CD14-positive monocyte (primary cell): ENCODE data around the gene MEGF9. TPM values are rescaled to one million over a fixed set of nuclear protein-coding genes. Genes with fewer than 3 reads are reported as not detected.

ENCODE experiments used
- DNase-seq, 3 donors: peaks; one replicate each; pipeline ENCODE4 v3.0.0-alpha.2; 2011 to 2022
- H2AFZ ChIP-seq: 2 replicates; pipeline ENCODE4 v1.6.0; 2012; ENCODE audit warnings: mild to moderate bottlenecking, low read depth, low read length, inconsistent platforms; ENCODE audit not compliant: insufficient read depth, poor library complexity, severe bottlenecking
- H3K27ac ChIP-seq, 2 donors: 1 replicate in 1 of 2; 2 replicates in 1 of 2; pipeline ENCODE4 v1.5.1; 2012 to 2013; ENCODE audit warnings: low read length in 2 of 2, control low read depth in 1 of 2, inconsistent platforms in 1 of 2, low read depth in 1 of 2, mild to moderate bottlenecking in 1 of 2
- H3K27me3 ChIP-seq, 2 donors: one replicate each; pipeline versions ENCODE4 v1.6.0 to v1.6.1; 2011 to 2013; ENCODE audit warnings: low read length in 2 of 2; ENCODE audit not compliant: control insufficient read depth in 2 of 2, insufficient read depth in 2 of 2
- H3K36me3 ChIP-seq, 2 donors: replicated peaks in 1 of 2; 1 replicate in 1 of 2; 2 replicates in 1 of 2; pipeline versions ENCODE4 v1.5.1 to v1.6.1; 2012 to 2013; ENCODE audit warnings: low read length in 2 of 2, control low read depth in 1 of 2, inconsistent platforms in 1 of 2, mild to moderate bottlenecking in 1 of 2; ENCODE audit not compliant: insufficient read depth in 2 of 2, control insufficient read depth in 1 of 2
- H3K4me1 ChIP-seq, 2 donors: 1 replicate in 1 of 2; 2 replicates in 1 of 2; pipeline versions ENCODE4 v1.5.1 to v1.6.1; 2012 to 2013; ENCODE audit warnings: low read length in 2 of 2, control low read depth in 1 of 2, inconsistent platforms in 1 of 2, mild to moderate bottlenecking in 1 of 2, moderate library complexity in 1 of 2; ENCODE audit not compliant: insufficient read depth in 2 of 2, control insufficient read depth in 1 of 2
- H3K4me2 ChIP-seq: replicated peaks from 2 replicates; pipeline ENCODE3; 2012; ENCODE audit warnings: low read length, moderate library complexity, mild to moderate bottlenecking; ENCODE audit not compliant: poor library complexity, severe bottlenecking; ENCODE audit errors: extremely low read depth
- H3K4me3 ChIP-seq, 3 experiments: fragments of 200-600 bp in 1 of 3; sonication (generic) in 1 of 3; replicated peaks in 1 of 3; 1 replicate in 2 of 3; 2 replicates in 1 of 3; pipeline ENCODE4 v1.5.1; 2011 to 2013; ENCODE audit warnings: low read length in 3 of 3, mild to moderate bottlenecking in 3 of 3, control low read depth in 2 of 3, low read depth in 2 of 3, inconsistent platforms in 1 of 3, moderate library complexity in 1 of 3
- H3K79me2 ChIP-seq: 2 replicates; pipeline ENCODE4 v1.6.0; 2012; ENCODE audit warnings: mild to moderate bottlenecking, control low read depth, inconsistent platforms, low read length, moderate library complexity; ENCODE audit not compliant: insufficient read depth
- H3K9ac ChIP-seq: 2 replicates; pipeline ENCODE4 v1.6.0; 2017; ENCODE audit warnings: low read length, mild to moderate bottlenecking; ENCODE audit not compliant: insufficient read depth, poor library complexity, severe bottlenecking
- H3K9me3 ChIP-seq, 2 donors: replicated peaks in 1 of 2; 1 replicate in 1 of 2; 2 replicates in 1 of 2; pipeline versions ENCODE4 v1.5.1 to v1.6.1; 2012 to 2013; ENCODE audit warnings: low read length in 2 of 2, control low read depth in 1 of 2; ENCODE audit not compliant: control insufficient read depth in 1 of 2, insufficient read depth in 1 of 2
- H4K20me1 ChIP-seq: 2 replicates; pipeline ENCODE4 v1.6.0; 2012; ENCODE audit warnings: mild to moderate bottlenecking, low read length, control low read depth, moderate library complexity; ENCODE audit not compliant: insufficient read depth
- H3K27ac Mint-ChIP-seq, 7 donors: one replicate each; pipeline ENCODE4 v1.8.0; 2020; ENCODE audit warnings: mild to moderate bottlenecking in 7 of 7, mixed read lengths in 7 of 7, moderate library complexity in 6 of 7, inconsistent platforms in 2 of 7
- H3K27me3 Mint-ChIP-seq, 3 donors: one replicate each; pipeline ENCODE4 v1.8.0; 2021 to 2022; ENCODE audit warnings: low read depth in 3 of 3, mild to moderate bottlenecking in 3 of 3, mixed read lengths in 3 of 3, moderate library complexity in 3 of 3, inconsistent platforms in 1 of 3
- H3K36me3 Mint-ChIP-seq, 2 donors: one replicate each; pipeline ENCODE4 v1.8.0; 2020; ENCODE audit warnings: mixed read lengths in 2 of 2, inconsistent platforms in 1 of 2, mild to moderate bottlenecking in 1 of 2
- H3K4me1 Mint-ChIP-seq: one replicate; pipeline ENCODE4 v1.8.0; 2020; ENCODE audit warnings: mild to moderate bottlenecking, mixed read lengths
- H3K4me3 Mint-ChIP-seq, 2 donors: one replicate each; pipeline ENCODE4 v1.8.0; 2020; ENCODE audit warnings: mild to moderate bottlenecking in 2 of 2, mixed read lengths in 2 of 2, moderate library complexity in 1 of 2
- H3K9me3 Mint-ChIP-seq, 7 donors: one replicate each; pipeline ENCODE4 v1.8.0; 2020 to 2022; ENCODE audit warnings: mixed read lengths in 7 of 7, mild to moderate bottlenecking in 6 of 7, moderate library complexity in 6 of 7, inconsistent platforms in 2 of 7
- WGBS: methylation state at CpG from one replicate; pipeline ENCODE4 v1.1.5; 2013; ENCODE audit warnings: missing lambda C conversion rate; ENCODE audit not compliant: insufficient coverage; 5-methylcytosine and 5-hydroxymethylcytosine counted together
- intact Hi-C, 2 donors: fragments of 100-400 bp; cut with micrococcal nuclease; formaldehyde crosslinking; loops; one replicate each; pipeline versions ENCODE4 v1.15.0 to v1.15.1; 2023
- polyA plus RNA-seq, 3 donors: library from polyadenylated mRNA; depleted of rRNA in 1 of 3; unstranded in 2 of 3; stranded (reverse) in 1 of 3; fragments of 300-500 nt in 2 of 3; fragments of >200 nt in 1 of 3; fragmentation: Illumina TruSeq in 2 of 3; gene quantifications; 1 replicate in 2 of 3; 2 replicates in 1 of 3; pipeline ENCODE4 v1.2.3, GENCODE V29; 2012 to 2021
- TF ChIP-seq, protein P1 (sequence below): fragments of 200-600 bp; IDR thresholded peaks from one replicate; pipeline ENCODE4 v1.8.0; 2022; ENCODE audit warnings: antibody characterized with exemption, mild to moderate bottlenecking

The MEGF9 gene
- polyA plus RNA-seq, 3 donors, result 45.0 to 92.8 (median 89.7) TPM

DNA sequence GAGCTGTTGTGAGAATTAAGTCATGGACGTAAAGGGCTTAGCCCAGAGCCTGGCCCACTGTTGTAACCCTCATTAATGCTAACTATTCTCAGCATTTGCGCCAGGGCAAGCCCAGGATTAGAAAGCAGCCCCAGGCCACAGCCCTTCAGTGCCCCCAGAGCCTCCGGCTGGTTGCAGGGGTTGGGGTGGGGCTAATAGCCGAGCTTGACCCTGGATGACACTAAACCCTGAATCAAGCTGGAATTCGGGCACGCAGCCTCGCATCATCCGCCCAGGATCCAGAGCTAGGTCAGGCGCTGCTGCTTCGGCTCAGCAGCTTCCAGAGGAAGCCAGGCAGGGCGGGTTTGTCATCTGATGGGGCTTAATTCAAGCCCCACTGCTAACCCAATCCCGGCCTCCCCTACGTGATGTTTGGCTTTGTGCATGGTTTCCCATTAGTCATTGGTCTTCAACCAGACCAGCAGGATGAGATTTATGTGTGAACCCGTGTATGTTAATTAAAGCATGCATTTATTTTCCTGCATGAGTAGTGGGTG lies 1.2 kb upstream of the MEGF9 start:
- Histone ChIP-seq H3K79me2 (peaks cover 57% of the 10 kb centered on the region), H3K9ac (peak overlapping the region; percentile 89), H3K4me2 (peak overlapping the region; percentile 97), H3K4me3 (peak overlapping the region; percentile 65 to 99 (median 87)), H3K27me3 (no peaks in the 10 kb centered on the region), H3K4me1 (peaks cover 23 to 42% of the 10 kb centered on the region in 2 donors), H3K27ac (peak overlapping the region; percentile 45 to 91), H3K9me3 (no peaks in the 10 kb centered on the region), H4K20me1 (peaks cover 35% of the 10 kb centered on the region), H3K36me3 (no peaks in the 10 kb centered on the region), H2AFZ (peak overlapping the region; percentile 91)
- Mint-ChIP-seq H3K4me1 (peaks cover 44% of the 10 kb centered on the region), H3K27me3 (no peaks in the 10 kb centered on the region), H3K36me3 (peaks cover 0 to 16% of the 10 kb centered on the region in 2 donors), H3K9me3 (peaks cover 0 to 3% (median 0%) of the 10 kb centered on the region in 7 donors), H3K4me3 (peak overlapping the region; percentile 88 to 97), H3K27ac (peak overlapping the region; percentile 68 to 91 (median 86))
- TF ChIP-seq, protein P1, sequence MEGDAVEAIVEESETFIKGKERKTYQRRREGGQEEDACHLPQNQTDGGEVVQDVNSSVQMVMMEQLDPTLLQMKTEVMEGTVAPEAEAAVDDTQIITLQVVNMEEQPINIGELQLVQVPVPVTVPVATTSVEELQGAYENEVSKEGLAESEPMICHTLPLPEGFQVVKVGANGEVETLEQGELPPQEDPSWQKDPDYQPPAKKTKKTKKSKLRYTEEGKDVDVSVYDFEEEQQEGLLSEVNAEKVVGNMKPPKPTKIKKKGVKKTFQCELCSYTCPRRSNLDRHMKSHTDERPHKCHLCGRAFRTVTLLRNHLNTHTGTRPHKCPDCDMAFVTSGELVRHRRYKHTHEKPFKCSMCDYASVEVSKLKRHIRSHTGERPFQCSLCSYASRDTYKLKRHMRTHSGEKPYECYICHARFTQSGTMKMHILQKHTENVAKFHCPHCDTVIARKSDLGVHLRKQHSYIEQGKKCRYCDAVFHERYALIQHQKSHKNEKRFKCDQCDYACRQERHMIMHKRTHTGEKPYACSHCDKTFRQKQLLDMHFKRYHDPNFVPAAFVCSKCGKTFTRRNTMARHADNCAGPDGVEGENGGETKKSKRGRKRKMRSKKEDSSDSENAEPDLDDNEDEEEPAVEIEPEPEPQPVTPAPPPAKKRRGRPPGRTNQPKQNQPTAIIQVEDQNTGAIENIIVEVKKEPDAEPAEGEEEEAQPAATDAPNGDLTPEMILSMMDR, result no peak
- WGBS, result 66% methylated on average over 11 of the region's 14 CpGs
- intact Hi-C loops, result loop anchor here (2.0 to 10.0 kb wide), 2 partner anchors 19 to 51 kb away; no protein-coding TSS in a partner anchor
- DNase-seq, result peak in 1 of 3 donors; percentile 26

DNA sequence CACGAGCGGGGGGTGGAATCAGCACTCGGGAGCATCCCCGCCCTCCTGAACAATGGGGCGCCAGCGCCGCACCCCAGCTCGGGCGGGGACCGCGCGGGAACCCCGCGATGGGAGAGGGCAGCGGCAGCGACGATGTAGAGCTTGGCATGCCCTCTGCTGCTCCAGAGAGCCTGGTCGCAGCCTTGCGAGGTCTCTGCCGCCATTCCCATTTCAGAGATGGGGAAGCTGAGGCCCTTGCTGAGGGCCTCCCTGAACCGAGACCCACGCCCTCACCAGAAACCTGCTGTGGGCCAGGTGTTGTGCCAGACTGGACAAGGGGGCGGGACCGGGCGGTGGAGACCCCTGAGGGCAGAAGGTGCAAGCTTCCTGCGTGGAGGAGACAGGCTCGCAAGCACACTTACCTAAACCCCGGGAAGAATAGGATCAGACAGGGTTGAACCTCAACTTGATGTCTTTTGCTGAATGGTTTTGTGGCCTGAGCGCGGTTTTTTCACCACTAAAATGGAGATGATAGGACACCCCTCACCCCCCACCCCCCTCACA lies 647 bp upstream of the MEGF9 start:
- peak overlapping the region; percentile 45 to 91 for H3K27ac ChIP-seq
- H3K4me2 ChIP-seq, result peak overlapping the region; percentile 97
- no peaks in the 10 kb centered on the region for H3K27me3 Mint-ChIP-seq
- no peaks in the 10 kb centered on the region for H3K36me3 ChIP-seq
- H2AFZ ChIP-seq, result peak overlapping the region; percentile 91
- H3K36me3 Mint-ChIP-seq, result peaks cover 0 to 19% of the 10 kb centered on the region in 2 donors
- peak overlapping the region; percentile 65 to 99 (median 87) for H3K4me3 ChIP-seq
- peak overlapping the region; percentile 89 for H3K9ac ChIP-seq
- peaks cover 26 to 44% of the 10 kb centered on the region in 2 donors for H3K4me1 ChIP-seq
- peaks cover 40% of the 10 kb centered on the region for H4K20me1 ChIP-seq
- 3% methylated on average over 21 of the region's 30 CpGs for WGBS
- peaks cover 0 to 3% (median 0%) of the 10 kb centered on the region in 7 donors for H3K9me3 Mint-ChIP-seq
- DNase-seq, result no peak
- TF ChIP-seq, protein P1, result no peak
- H3K27ac Mint-ChIP-seq, result peak overlapping the region; percentile 69 to 91 (median 86)
- H3K27me3 ChIP-seq, result no peaks in the 10 kb centered on the region
- H3K4me3 Mint-ChIP-seq, result peak overlapping the region; percentile 88 to 97
- H3K4me1 Mint-ChIP-seq, result peaks cover 46% of the 10 kb centered on the region
- peaks cover 63% of the 10 kb centered on the region for H3K79me2 ChIP-seq
- H3K9me3 ChIP-seq, result no peaks in the 10 kb centered on the region
- intact Hi-C loops, result loop anchor here (2.0 to 10.0 kb wide), 3 partner anchors 20 to 50 kb away; no protein-coding TSS in a partner anchor
